Keratinocyte (primary cell): ENCODE data around the gene MTMR10. TPM values are rescaled to one million over a fixed set of nuclear protein-coding genes. Genes with fewer than 3 reads are reported as not detected.

Experiments
- DNase-seq: peaks from one replicate; pipeline ENCODE4 v3.0.0-alpha.2; 2011; ENCODE audit warnings: low read depth, missing footprints, low spot score
- FAIRE-seq: peaks from 2 replicates; lab custom pipeline; 2011; peaks lifted over from hg19 to GRCh38; lab: Jason Lieb, UNC
- H2AFZ ChIP-seq: 2 replicates; pipeline ENCODE4 v1.6.0; 2012; ENCODE audit warnings: low read length, control low read depth, inconsistent platforms; ENCODE audit not compliant: control insufficient read depth
- H3K27ac ChIP-seq: 2 replicates; pipeline ENCODE4 v1.5.1; 2011; ENCODE audit warnings: low read length; ENCODE audit not compliant: control insufficient read depth, insufficient read depth
- H3K27me3 ChIP-seq: 3 replicates; pipeline ENCODE4 v1.6.0; 2011; ENCODE audit warnings: low read length; ENCODE audit not compliant: control insufficient read depth, insufficient read depth; ENCODE audit errors: extremely low read depth
- H3K36me3 ChIP-seq, 2 experiments: 2 replicates in 1 of 2; 3 replicates in 1 of 2; pipeline ENCODE4 v1.5.1; 2011; ENCODE audit warnings: low read length in 2 of 2, mild to moderate bottlenecking in 1 of 2; ENCODE audit not compliant: control insufficient read depth in 2 of 2, insufficient read depth in 2 of 2; ENCODE audit errors: extremely low read depth in 1 of 2
- H3K4me1 ChIP-seq: 3 replicates; pipeline ENCODE4 v1.5.1; 2011; ENCODE audit warnings: low read length; ENCODE audit not compliant: control insufficient read depth, insufficient read depth; ENCODE audit errors: extremely low read depth
- H3K4me2 ChIP-seq: 3 replicates; pipeline ENCODE4 v1.6.0; 2011; ENCODE audit warnings: low read depth, low read length; ENCODE audit not compliant: control insufficient read depth, insufficient read depth; ENCODE audit errors: extremely low read depth
- H3K4me3 ChIP-seq, 3 experiments: fragments of 200-600 bp in 1 of 3; sonication (generic) in 1 of 3; 2 replicates in 2 of 3; 3 replicates in 1 of 3; pipeline ENCODE4 v1.5.1; 2011 to 2016; ENCODE audit warnings: low read length in 3 of 3, mild to moderate bottlenecking in 3 of 3, control low read depth in 2 of 3, inconsistent platforms in 1 of 3, low read depth in 1 of 3, mixed read lengths in 1 of 3, mixed run types in 1 of 3, moderate library complexity in 1 of 3; ENCODE audit not compliant: control insufficient read depth in 2 of 3, insufficient read depth in 2 of 3; ENCODE audit errors: extremely low read depth in 1 of 3
- H3K79me2 ChIP-seq: 2 replicates; pipeline ENCODE4 v1.6.0; 2012; ENCODE audit warnings: low read length; ENCODE audit not compliant: control insufficient read depth, insufficient read depth
- H3K9ac ChIP-seq: 3 replicates; pipeline ENCODE4 v1.6.0; 2011; ENCODE audit warnings: low read length; ENCODE audit not compliant: control insufficient read depth, insufficient read depth; ENCODE audit errors: extremely low read depth
- H3K9me1 ChIP-seq: 3 replicates; pipeline ENCODE4 v1.6.0; 2011; ENCODE audit warnings: low read length; ENCODE audit not compliant: control insufficient read depth, insufficient read depth; ENCODE audit errors: extremely low read depth
- H3K9me3 ChIP-seq: 2 replicates; pipeline ENCODE4 v1.5.1; 2012; ENCODE audit warnings: low read depth, low read length; ENCODE audit not compliant: control insufficient read depth
- H4K20me1 ChIP-seq: 3 replicates; pipeline ENCODE4 v1.6.0; 2011; ENCODE audit warnings: low read length; ENCODE audit not compliant: control insufficient read depth, insufficient read depth; ENCODE audit errors: extremely low read depth
- EZH2 ChIP-seq: IDR thresholded peaks from one replicate; pipeline ENCODE4 v1.6.1; 2012; ENCODE audit warnings: inconsistent platforms, mild to moderate bottlenecking, low read length, moderate library complexity
- dilution Hi-C: fragments of 300-500 bp; cut with MboI; formaldehyde crosslinking; loops from one replicate; pipeline ENCODE4 v1.7.0; 2020; ENCODE audit warnings: low sequenced_read_pairs; ENCODE audit not compliant: extremely low pct_ligation_motif_present
- polyA plus RNA-seq, 5 experiments: library from polyadenylated mRNA; depleted of rRNA in 3 of 5; stranded (reverse) in 3 of 5; stranded (forward) in 1 of 5; unstranded in 1 of 5; fragments of >200 nt; gene quantifications; 1 replicate in 1 of 5; 2 replicates in 3 of 5; 3 replicates in 1 of 5; pipeline versions ENCODE4 v1.2.1 to v1.2.3, GENCODE V29; 2011 to 2012; ENCODE audit warnings: missing spikeins in 2 of 5, low read depth in 1 of 5, low replicate concordance in 1 of 5
- TF ChIP-seq, protein P1 (sequence below), 3 experiments: IDR thresholded peaks in 1 of 3; conservative IDR thresholded peaks in 1 of 3; optimal IDR thresholded peaks in 1 of 3; 2 replicates in 2 of 3; 3 replicates in 1 of 3; pipeline versions ENCODE3 to v1.5.1; 2011; ENCODE audit warnings: low read length in 3 of 3, mild to moderate bottlenecking in 3 of 3, moderate library complexity in 2 of 3, control low read depth in 1 of 3, inconsistent platforms in 1 of 3; ENCODE audit not compliant: insufficient read depth in 2 of 3; ENCODE audit errors: extremely low read depth in 1 of 3

MTMR10 gene
- polyA plus RNA-seq, 1 donor (not counting 4 experiments of a cell fraction or from before 2014, with no cell fraction given), result 15.5 TPM

DNA sequence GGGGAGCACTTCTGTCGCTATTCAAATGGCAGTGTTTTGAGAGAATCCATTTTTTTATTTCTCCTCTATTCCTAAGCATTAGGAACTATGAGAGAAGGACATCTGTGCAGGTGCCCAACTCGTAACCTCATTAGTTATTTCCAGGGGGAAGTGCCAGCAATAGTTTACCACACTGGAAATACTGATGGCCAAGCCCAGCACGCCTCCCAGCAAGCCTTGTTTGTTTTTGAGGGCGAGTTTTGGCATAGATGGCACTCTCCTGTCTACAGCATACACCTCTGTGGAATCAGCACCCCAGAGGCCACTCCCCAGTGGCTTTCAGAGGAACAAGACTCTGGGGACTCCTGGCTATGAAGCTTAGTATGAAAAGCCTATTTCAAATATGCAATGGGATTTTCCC, 51.1 kb downstream of the MTMR10 start:
- Histone ChIP-seq H3K27ac (no peak overlapping the region), H2AFZ (no peak overlapping the region), H3K9ac (no peak overlapping the region), H3K4me2 (no peak overlapping the region), H3K9me1 (no peaks in the 10 kb centered on the region), H3K36me3 (peaks cover 13 to 49% of the 10 kb centered on the region in 2 experiments), H3K4me3 (no peak overlapping the region), H4K20me1 (no peaks in the 10 kb centered on the region), H3K79me2 (no peaks in the 10 kb centered on the region), H3K27me3 (no peaks in the 10 kb centered on the region), H3K4me1 (no peaks in the 10 kb centered on the region), H3K9me3 (no peaks in the 10 kb centered on the region)
- TF ChIP-seq, protein P1, sequence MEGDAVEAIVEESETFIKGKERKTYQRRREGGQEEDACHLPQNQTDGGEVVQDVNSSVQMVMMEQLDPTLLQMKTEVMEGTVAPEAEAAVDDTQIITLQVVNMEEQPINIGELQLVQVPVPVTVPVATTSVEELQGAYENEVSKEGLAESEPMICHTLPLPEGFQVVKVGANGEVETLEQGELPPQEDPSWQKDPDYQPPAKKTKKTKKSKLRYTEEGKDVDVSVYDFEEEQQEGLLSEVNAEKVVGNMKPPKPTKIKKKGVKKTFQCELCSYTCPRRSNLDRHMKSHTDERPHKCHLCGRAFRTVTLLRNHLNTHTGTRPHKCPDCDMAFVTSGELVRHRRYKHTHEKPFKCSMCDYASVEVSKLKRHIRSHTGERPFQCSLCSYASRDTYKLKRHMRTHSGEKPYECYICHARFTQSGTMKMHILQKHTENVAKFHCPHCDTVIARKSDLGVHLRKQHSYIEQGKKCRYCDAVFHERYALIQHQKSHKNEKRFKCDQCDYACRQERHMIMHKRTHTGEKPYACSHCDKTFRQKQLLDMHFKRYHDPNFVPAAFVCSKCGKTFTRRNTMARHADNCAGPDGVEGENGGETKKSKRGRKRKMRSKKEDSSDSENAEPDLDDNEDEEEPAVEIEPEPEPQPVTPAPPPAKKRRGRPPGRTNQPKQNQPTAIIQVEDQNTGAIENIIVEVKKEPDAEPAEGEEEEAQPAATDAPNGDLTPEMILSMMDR (optimal IDR thresholded peaks at IDR 0.05 in 1 of 3, IDR thresholded peaks at IDR 0.05 in 1 of 3, conservative IDR thresholded peaks at IDR 0.05 in 1 of 3; ENCODE audit: extremely low read depth in 1 of 3, insufficient read depth in 2 of 3, low read length in 3 of 3), result no peak
- no peak for TF ChIP-seq EZH2
- dilution Hi-C loops, result no loop called here
- FAIRE-seq, result no peak
- no peak for DNase-seq

GRCh38 chr15:30939161-30939560, 52.3 kb downstream of the MTMR10 start:
- Histone ChIP-seq H3K4me3 (no peak overlapping the region), H3K4me1 (no peaks in the 10 kb centered on the region), H3K9me3 (no peaks in the 10 kb centered on the region), H3K9ac (no peak overlapping the region), H3K79me2 (no peaks in the 10 kb centered on the region), H3K36me3 (peaks cover 15 to 49% of the 10 kb centered on the region in 2 experiments), H2AFZ (no peak overlapping the region), H4K20me1 (no peaks in the 10 kb centered on the region), H3K9me1 (no peaks in the 10 kb centered on the region), H3K4me2 (no peak overlapping the region), H3K27me3 (no peaks in the 10 kb centered on the region), H3K27ac (no peak overlapping the region)
- FAIRE-seq, result no peak
- dilution Hi-C loops, result no loop called here
- TF ChIP-seq EZH2, result no peak
- TF ChIP-seq, protein P1 (optimal IDR thresholded peaks at IDR 0.05 in 1 of 3, IDR thresholded peaks at IDR 0.05 in 1 of 3, conservative IDR thresholded peaks at IDR 0.05 in 1 of 3; ENCODE audit: extremely low read depth in 1 of 3, insufficient read depth in 2 of 3, low read length in 3 of 3), result no peak
- DNase-seq, result no peak
